ENCODE data around the gene THAP7. TPM values are rescaled to one million over a fixed set of nuclear protein-coding genes. Genes with fewer than 3 reads are reported as not detected.

The THAP7 gene
- total and polyA plus RNA-seq, 2 of the 13 experiments (the other 11 are each of a cell fraction or from before 2014, with no cell fraction given) = 13.0 to 25.5 TPM

GRCh38 chr22:21009638-21010425 is 7.9 kb upstream of the THAP7 start (continued):
- TF ChIP-seq ATF3 (CRISPR knock-in tag; IDR thresholded peaks at IDR 0.05) (no peak), ZNF7 (CRISPR knock-in tag; IDR thresholded peaks at IDR 0.05) (0 out of 2 replicates have a peak, but pooled peaks have one; percentile 49), EZH2 (conservative IDR thresholded peaks at IDR 0.05; ENCODE audit: low read depth, low read length) (no peak), E2F2 (CRISPR knock-in tag; IDR thresholded peaks at IDR 0.05; ENCODE audit: borderline replicate concordance) (no peak), ARNT (IDR thresholded peaks at IDR 0.05) (no peak), ZNF543 (CRISPR knock-in tag; IDR thresholded peaks at IDR 0.05) (peak; percentile 37; the same call in 1 of the 2 replicates), ZNF576 (CRISPR knock-in tag; IDR thresholded peaks at IDR 0.05) (no peak), ZNF160 (CRISPR knock-in tag; IDR thresholded peaks at IDR 0.05) (no peak), PHB2 (IDR thresholded peaks at IDR 0.05; ENCODE audit: partially characterized antibody) (no peak), PPARG (CRISPR knock-in tag; conservative IDR thresholded peaks at IDR 0.05) (peak; percentile 59; the same call in 1 of the 2 replicates), GRHL1 (CRISPR knock-in tag; conservative IDR thresholded peaks at IDR 0.05) (no peak), CSRNP1 (CRISPR knock-in tag; IDR thresholded peaks at IDR 0.05) (no peak), TAF1 (CRISPR knock-in tag; IDR thresholded peaks at IDR 0.05) (no peak), U2AF1 (optimal IDR thresholded peaks at IDR 0.05; ENCODE audit: low read depth, low read length) (no peak), ZNF460 (CRISPR knock-in tag; IDR thresholded peaks at IDR 0.05; ENCODE audit: borderline replicate concordance) (no peak), NAIF1 (CRISPR knock-in tag; IDR thresholded peaks at IDR 0.05; ENCODE audit: borderline replicate concordance) (no peak), ARNTL (CRISPR knock-in tag; IDR thresholded peaks at IDR 0.05) (peak; percentile 59; the same call in 1 of the 2 replicates), MBNL3 (CRISPR knock-in tag; conservative IDR thresholded peaks at IDR 0.05) (no peak), XBP1 (CRISPR knock-in tag; IDR thresholded peaks at IDR 0.05) (peak; percentile 90; the same call in 1 of the 2 replicates), TRIM24 (CRISPR knock-in tag; IDR thresholded peaks at IDR 0.05) (no peak), SMAD1 (CRISPR knock-in tag; IDR thresholded peaks at IDR 0.05; ENCODE audit: borderline replicate concordance, low read depth) (no peak), GATA4 (IDR thresholded peaks at IDR 0.05; ENCODE audit: borderline replicate concordance, low read depth) (no peak), ZNF839 (CRISPR knock-in tag; IDR thresholded peaks at IDR 0.05; ENCODE audit: borderline replicate concordance) (no peak), SSRP1 (CRISPR knock-in tag; IDR thresholded peaks at IDR 0.05) (no peak), HHEX (CRISPR knock-in tag; IDR thresholded peaks at IDR 0.05) (no peak), DNMT1 (CRISPR knock-in tag; IDR thresholded peaks at IDR 0.05) (no peak), ZNF530 (CRISPR knock-in tag; IDR thresholded peaks at IDR 0.05; ENCODE audit: low read depth) (no peak)
